A549 (cell line): ENCODE results near the gene COG7. TPM values are rescaled to one million over a fixed set of nuclear protein-coding genes. Genes with fewer than 3 reads are reported as not detected.
A peak's percentile ranks its signal among the peaks of the same experiment; 100 is the strongest.
"Not testable (repeated sequence)": the region's sequence is repeated elsewhere in the genome, so short reads cannot be mapped to it uniquely, and the experiment has no call there.

Experiments used
- ATAC-seq, 2 experiments: fragments of 200-7000 bp in 1 of 2; fragments of >200 bp in 1 of 2; cut with Nextera tagmentation in 1 of 2; cut with Tn5 transposase in 1 of 2; 3 replicates each; pipeline versions ENCODE4 v1.8.0 to v1.9.1; 2018 to 2020; ENCODE audit warnings: mild to moderate bottlenecking in 1 of 2, moderate library complexity in 1 of 2
- CTCF ChIA-PET: fragments of 300-600 bp; sonication (Branson Sonifier 250); formaldehyde crosslinking; extraction: SDS; loops from one replicate; lab custom pipeline; 2021; ENCODE audit warnings: antibody characterized with exemption, inconsistent platforms; lab: Yijun Ruan, JAX
- POLR2A ChIA-PET: fragments of 350-600 bp; formaldehyde crosslinking; extraction: SDS; loops from one replicate; lab custom pipeline; 2021; ENCODE audit warnings: antibody characterized with exemption, inconsistent platforms; lab: Yijun Ruan, JAX
- DNase-seq, 2 experiments: peaks; one replicate each; pipeline versions ENCODE4 v3.0.0 to v3.0.0-alpha.2; 2011 to 2016; ENCODE audit warnings: low read depth in 1 of 2, low spot score in 1 of 2
- FAIRE-seq: peaks from 2 replicates; lab custom pipeline; 2011; peaks lifted over from hg19 to GRCh38; lab: Jason Lieb, UNC
- H3K27ac ChIP-seq, 2 experiments: fragments of >200 bp; sonication (Bioruptor Twin); formaldehyde crosslinking; 3 replicates each; pipeline ENCODE4 v1.5.1; 2016 to 2017
- H3K4me1 ChIP-seq: fragments of >200 bp; sonication (Bioruptor Twin); formaldehyde crosslinking; 3 replicates; pipeline ENCODE4 v1.6.1; 2016
- H3K4me2 ChIP-seq: fragments of >200 bp; sonication (Bioruptor Twin); formaldehyde crosslinking; 3 replicates; pipeline ENCODE4 v1.6.1; 2016
- H3K4me3 ChIP-seq: fragments of >200 bp; sonication (Bioruptor Twin); formaldehyde crosslinking; 3 replicates; pipeline ENCODE4 v1.5.1; 2016
- H3K9me3 ChIP-seq: fragments of >200 bp; sonication (Bioruptor Twin); formaldehyde crosslinking; 3 replicates; pipeline ENCODE4 v1.6.1; 2016
- BCL3 ChIP-seq: fragments of >200 bp; sonication (Bioruptor Twin); formaldehyde crosslinking; IDR thresholded peaks from 3 replicates; pipeline ENCODE4 v1.6.1; 2016
- BHLHE40 ChIP-seq: IDR thresholded peaks from 2 replicates; pipeline ENCODE4 v1.6.1; 2012; ENCODE audit warnings: low read depth, low read length, inconsistent platforms
- CHD2 ChIP-seq: fragments of 150-350 bp; IDR thresholded peaks from 2 replicates; pipeline ENCODE4 v1.6.1; 2014; ENCODE audit warnings: low read length; ENCODE audit not compliant: partially characterized antibody
- EP300 ChIP-seq, 2 experiments: fragments of >200 bp; sonication (Bioruptor Twin); formaldehyde crosslinking; IDR thresholded peaks; 2 replicates in 1 of 2; 3 replicates in 1 of 2; pipeline ENCODE4 v1.6.1; 2016 to 2017
- ESRRA ChIP-seq: fragments of 150-350 bp; IDR thresholded peaks from 2 replicates; pipeline ENCODE4 v1.6.1; 2014; ENCODE audit warnings: mild to moderate bottlenecking, low read length, borderline replicate concordance
- FOSL2 ChIP-seq, 2 experiments: fragments of 450-650 bp in 1 of 2; fragments of >200 bp in 1 of 2; sonication (Bioruptor Twin) in 1 of 2; formaldehyde crosslinking; IDR thresholded peaks; 2 replicates each; pipeline versions ENCODE4 v1.5.0 to v1.6.1; 2016 to 2020; ENCODE audit warnings: mild to moderate bottlenecking in 1 of 2, moderate library complexity in 1 of 2
- JUNB ChIP-seq: fragments of >200 bp; sonication (Bioruptor Twin); formaldehyde crosslinking; IDR thresholded peaks from 2 replicates; pipeline ENCODE4 v1.6.1; 2016
- MAFK ChIP-seq: fragments of 450-650 bp; IDR thresholded peaks from 2 replicates; pipeline ENCODE4 v1.6.1; 2014; ENCODE audit not compliant: partially characterized antibody
- PBX3 ChIP-seq: IDR thresholded peaks from 2 replicates; pipeline ENCODE4 v1.6.1; 2012
- RAD21 ChIP-seq, 2 experiments: fragments of >200 bp in 1 of 2; sonication (Bioruptor Twin) in 1 of 2; formaldehyde crosslinking in 1 of 2; IDR thresholded peaks in 1 of 2; conservative IDR thresholded peaks in 1 of 2; 2 replicates in 1 of 2; 3 replicates in 1 of 2; pipeline ENCODE4 v1.6.1; 2012 to 2018; ENCODE audit warnings: inconsistent platforms in 1 of 2
- RFX5 ChIP-seq: fragments of 450-650 bp; IDR thresholded peaks from 2 replicates; pipeline ENCODE4 v1.7.1; 2014; ENCODE audit warnings: antibody characterized with exemption, mild to moderate bottlenecking, moderate library complexity
- RNF2 ChIP-seq: fragments of 200-600 bp; sonication (generic); IDR thresholded peaks from 2 replicates; pipeline ENCODE4 v1.6.1; 2016; ENCODE audit warnings: low read depth, mild to moderate bottlenecking, antibody characterized with exemption, moderate library complexity, borderline replicate concordance
- SMC3 ChIP-seq: fragments of >200 bp; sonication (Bioruptor Twin); formaldehyde crosslinking; IDR thresholded peaks from 3 replicates; pipeline ENCODE4 v1.6.1; 2018; ENCODE audit warnings: inconsistent platforms
- SREBF2 ChIP-seq: fragments of 450-650 bp; IDR thresholded peaks from 2 replicates; pipeline ENCODE4 v1.6.1; 2014; ENCODE audit warnings: mild to moderate bottlenecking, moderate library complexity
- WGBS: methylation state at CpG from one replicate; pipeline ENCODE4 v1.1.6; 2017; ENCODE audit errors: missing lambda C conversion rate; 5-methylcytosine and 5-hydroxymethylcytosine counted together
- polyA plus RNA-seq, 4 experiments: library from polyadenylated mRNA; depleted of rRNA in 3 of 4; stranded (reverse); fragments of >200 nt; fragmentation: RNase III in 1 of 4; extraction: RNeasy Plus Mini Kit Qiagen cat#74134 plus additional on column Dnase treatment in 1 of 4; gene quantifications; 2 replicates in 3 of 4; 3 replicates in 1 of 4; pipeline ENCODE4 v1.2.3, GENCODE V29; 2011 to 2017

The COG7 gene
- polyA plus RNA-seq, 2 of the 4 experiments (the other 2 are of a cell fraction): 11.3 to 18.5 TPM

GRCh38 chr16:23368469-23368868 is 84.5 kb downstream of the COG7 start:
- DNase-seq (no peak), ATAC-seq (no peak; a peak in 1 of 6 replicates), FAIRE-seq (no peak)
- WGBS: 16% methylated on average over 5 of the region's 5 CpGs
- no peak overlapping the region for H3K27ac ChIP-seq
- H3K4me3 ChIP-seq: no peak overlapping the region
- H3K4me2 ChIP-seq: no peak overlapping the region
- POLR2A ChIA-PET: no interaction called here
- no peak for TF ChIP-seq FOSL2 (IDR thresholded peaks at IDR 0.05)
- TF ChIP-seq FOSL2 (CRISPR knock-in tag; IDR thresholded peaks at IDR 0.05): peak; percentile 37; the same call in 1 of the 2 replicates
- TF ChIP-seq JUNB: no peak
- no peaks in the 10 kb centered on the region for H3K9me3 ChIP-seq
- CTCF ChIA-PET: interaction anchor here (0.6 to 2.8 kb wide), 2 partner anchors 67 to 185 kb away, joined by 6 to 10 read pairs; no protein-coding TSS in a partner anchor
- H3K4me1 ChIP-seq: peaks cover 7% of the 10 kb centered on the region; the same call in 1 of the 3 replicates

- TF ChIP-seq SMC3 (no peak), BCL3 (no peak), ESRRA (no peak), BHLHE40 (no peak), RNF2 (no peak), RFX5 (no peak), MAFK (no peak), PBX3 (no peak), SREBF2 (no peak)
- TF ChIP-seq, all 56 proteins: peak for 0
- Histone ChIP-seq H3K4me1 (peaks cover 10% of the 10 kb centered on the region; the same call in 1 of the 3 replicates), H3K4me2 (no peak overlapping the region), H3K4me3 (no peak overlapping the region), H3K9me3 (no peaks in the 10 kb centered on the region), H3K27ac (no peak overlapping the region)
- POLR2A ChIA-PET: no interaction called here
- no peak for DNase-seq
- FAIRE-seq: no peak
- CTCF ChIA-PET: interaction anchor here (0.6 to 2.8 kb wide), 2 partner anchors 67 to 185 kb away, joined by 6 to 10 read pairs; no protein-coding TSS in a partner anchor
- WGBS: 77% methylated on average over 8 of the region's 8 CpGs
- ATAC-seq: no peak
Measured at GRCh38 chr16:23367988-23368387, 85.0 kb downstream of the COG7 start.

GRCh38 chr16:23367564-23367963 is 85.4 kb downstream of the COG7 start:
- Histone ChIP-seq H3K9me3 (no peaks in the 10 kb centered on the region), H3K4me2 (no peak overlapping the region), H3K27ac (no peak overlapping the region), H3K4me1 (peaks cover 14% of the 10 kb centered on the region; the same call in 1 of the 3 replicates), H3K4me3 (no peak overlapping the region)
- POLR2A ChIA-PET: no interaction called here
- ATAC-seq: no peak
- CTCF ChIA-PET: interaction anchor here (2.8 kb wide), 1 partner anchor 67 kb away, joined by 10 read pairs; no protein-coding TSS in a partner anchor
- FAIRE-seq: no peak
- WGBS: 92% methylated on average over 10 of the region's 10 CpGs
- DNase-seq: no peak
- no peak for TF ChIP-seq CHD2

GRCh38 chr16:23366341-23366740 is 86.6 kb downstream of the COG7 start:
- FAIRE-seq, H3K27ac ChIP-seq, DNase-seq, H3K4me2 ChIP-seq, ATAC-seq, POLR2A ChIA-PET, H3K9me3 ChIP-seq, H3K4me3 ChIP-seq: not testable (repeated sequence)
- CTCF ChIA-PET: interaction anchor here (1.0 to 2.8 kb wide), 2 partner anchors 69 to 468 kb away, joined by 3 to 10 read pairs; no protein-coding TSS in a partner anchor
- peaks cover 18% of the 10 kb centered on the region; the same call in 1 of the 3 replicates for H3K4me1 ChIP-seq
- WGBS: 76% methylated on average over 7 of the region's 7 CpGs

- Histone ChIP-seq H3K27ac (peak overlapping the region in 1 of 2 experiments; percentile 41; a peak in 1 of 6 replicates), H3K4me2 (no peak overlapping the region), H3K4me3 (no peak overlapping the region), H3K4me1 (peaks cover 18% of the 10 kb centered on the region; the same call in 1 of the 3 replicates), H3K9me3 (no peaks in the 10 kb centered on the region)
- ATAC-seq (no peak; a peak in 1 of 6 replicates), FAIRE-seq (no peak), DNase-seq (peak in 1 of 2 experiments; percentile 40)
- CTCF ChIA-PET: interaction anchor here (2.8 kb wide), 1 partner anchor 69 kb away, joined by 10 read pairs; no protein-coding TSS in a partner anchor
- WGBS: 25% methylated on average over 5 of the region's 5 CpGs
- POLR2A ChIA-PET: no interaction called here
- TF ChIP-seq EP300 (IDR thresholded peaks at IDR 0.05): no peak
- TF ChIP-seq RAD21 (conservative IDR thresholded peaks at IDR 0.05 in 1 of 2, IDR thresholded peaks at IDR 0.05 in 1 of 2): no peak
Measured at GRCh38 chr16:23365602-23366240, 87.3 kb downstream of the COG7 start.
